HEK293T (cell line): ENCODE data around the gene STAB2.

ENCODE experiments used
- BHLHE40 ChIP-seq: fragments of 450-650 bp; IDR thresholded peaks from 2 replicates; pipeline ENCODE4 v1.6.1; 2016; ENCODE audit warnings: mild to moderate bottlenecking, moderate library complexity, borderline replicate concordance
- CTBP1 ChIP-seq: fragments of 450-650 bp; IDR thresholded peaks from 2 replicates; pipeline ENCODE4 v1.6.1; 2016; ENCODE audit warnings: borderline replicate concordance
- HDGF ChIP-seq: fragments of 450-650 bp; IDR thresholded peaks from 2 replicates; pipeline ENCODE4 v1.6.1; 2017; ENCODE audit warnings: antibody characterized with exemption, borderline replicate concordance
- L3MBTL2 ChIP-seq: fragments of 450-650 bp; conservative IDR thresholded peaks from 2 replicates; pipeline ENCODE4 v1.6.1; 2016; ENCODE audit warnings: mild to moderate bottlenecking
- SP1 ChIP-seq: fragments of 450-650 bp; IDR thresholded peaks from 2 replicates; pipeline ENCODE4 v1.6.1; 2017
- SUZ12 ChIP-seq: fragments of 450-650 bp; IDR thresholded peaks from 2 replicates; pipeline ENCODE4 v1.6.1; 2016; ENCODE audit warnings: mild to moderate bottlenecking
- ZNF384 ChIP-seq: fragments of 450-650 bp; IDR thresholded peaks from 2 replicates; pipeline ENCODE4 v1.6.1; 2016

DNA sequence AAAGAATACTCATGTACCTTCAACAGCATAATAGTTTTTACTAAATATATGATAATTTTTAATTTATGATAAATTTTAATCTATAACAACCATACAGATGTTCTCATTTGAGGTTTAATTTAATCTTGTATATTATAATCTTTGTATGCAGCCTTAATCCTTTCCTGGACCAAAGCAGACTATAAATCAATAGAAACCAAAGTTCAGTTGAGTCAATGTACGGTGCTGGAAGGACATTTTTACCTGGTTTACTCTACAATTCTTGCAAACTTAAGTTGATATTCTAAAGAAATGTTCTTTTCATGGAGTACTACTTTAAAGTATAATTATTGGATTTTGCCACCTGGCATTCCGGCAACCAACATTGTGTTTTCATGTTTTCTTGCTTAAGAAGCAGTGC lies 118.0 kb downstream of the STAB2 start:
- TF ChIP-seq SP1 (no peak), BHLHE40 (no peak), SUZ12 (no peak), HDGF (no peak), L3MBTL2 (no peak), CTBP1 (no peak), ZNF384 (no peak)
